ENCODE data around the gene SHB. TPM values are rescaled to one million over a fixed set of nuclear protein-coding genes. Genes with fewer than 3 reads are reported as not detected.
A peak's percentile ranks its signal among the peaks of the same experiment; 100 is the strongest.

SHB gene
- polyA plus RNA-seq, 4 donors = 8.9 to 22.2 (median 14.0) TPM

- Histone ChIP-seq H3K4me1 (ENCODE audit: control insufficient read depth in 3 of 3, insufficient read depth in 2 of 3, low read depth in 1 of 3, low read length in 2 of 3) (no peaks in the 10 kb centered on the region), H3K27ac (ENCODE audit: low read depth in 1 of 3, low read length in 2 of 3) (no peak overlapping the region), H3K9me3 (ENCODE audit: control insufficient read depth in 2 of 2, insufficient read depth in 1 of 2, low read depth in 1 of 2, low read length in 1 of 2) (no peaks in the 10 kb centered on the region), H3K4me3 (ENCODE audit: low read depth in 1 of 3, low read length in 3 of 3) (no peak overlapping the region), H3K36me3 (ENCODE audit: control insufficient read depth in 3 of 3, insufficient read depth in 2 of 3, low read depth in 1 of 3, low read length in 3 of 3) (peaks cover 0 to 77% (median 5%) of the 10 kb centered on the region in 3 donors), H3K27me3 (ENCODE audit: control insufficient read depth in 3 of 3, insufficient read depth in 3 of 3, low read length in 3 of 3) (no peaks in the 10 kb centered on the region)
- DNase-seq (no peak), FAIRE-seq (no peak)
- 77 to 88% (median 82%) methylated on average over 16 of the region's 16 CpGs for WGBS, 3 donors
These were observed 111.9 kb downstream of the SHB start for GRCh38 chr9:37956904-37957663.

- no peak overlapping the region for H3K4me3 ChIP-seq (ENCODE audit: low read depth in 1 of 3, low read length in 3 of 3)
- H3K36me3 ChIP-seq (ENCODE audit: control insufficient read depth in 3 of 3, insufficient read depth in 2 of 3, low read depth in 1 of 3, low read length in 3 of 3) = peaks cover 2 to 79% (median 5%) of the 10 kb centered on the region in 3 donors
- H3K4me1 ChIP-seq (ENCODE audit: control insufficient read depth in 3 of 3, insufficient read depth in 2 of 3, low read depth in 1 of 3, low read length in 2 of 3) = no peaks in the 10 kb centered on the region
- 87 to 94% (median 92%) methylated on average over 5 of the region's 5 CpGs for WGBS, 3 donors
- FAIRE-seq (no peak), DNase-seq (no peak)
- H3K9me3 ChIP-seq (ENCODE audit: control insufficient read depth in 2 of 2, insufficient read depth in 1 of 2, low read depth in 1 of 2, low read length in 1 of 2) = no peaks in the 10 kb centered on the region
- H3K27me3 ChIP-seq (ENCODE audit: control insufficient read depth in 3 of 3, insufficient read depth in 3 of 3, low read length in 3 of 3) = no peaks in the 10 kb centered on the region
- H3K27ac ChIP-seq (ENCODE audit: low read depth in 1 of 3, low read length in 2 of 3) = no peak overlapping the region
These were observed 112.6 kb downstream of the SHB start for GRCh38 chr9:37956423-37956820.

- Histone ChIP-seq H3K27ac (ENCODE audit: low read depth in 1 of 3, low read length in 2 of 3) (no peak overlapping the region), H3K36me3 (ENCODE audit: control insufficient read depth in 3 of 3, insufficient read depth in 2 of 3, low read depth in 1 of 3, low read length in 3 of 3) (peaks cover 3 to 80% (median 5%) of the 10 kb centered on the region in 3 donors), H3K27me3 (ENCODE audit: control insufficient read depth in 3 of 3, insufficient read depth in 3 of 3, low read length in 3 of 3) (no peaks in the 10 kb centered on the region), H3K4me3 (ENCODE audit: low read depth in 1 of 3, low read length in 3 of 3) (no peak overlapping the region), H3K4me1 (ENCODE audit: control insufficient read depth in 3 of 3, insufficient read depth in 2 of 3, low read depth in 1 of 3, low read length in 2 of 3) (no peaks in the 10 kb centered on the region), H3K9me3 (ENCODE audit: control insufficient read depth in 2 of 2, insufficient read depth in 1 of 2, low read depth in 1 of 2, low read length in 1 of 2) (no peaks in the 10 kb centered on the region)
- WGBS, 3 donors = 94 to 95% (median 94%) methylated on average over 15 to 16 of the region's 16 CpGs
- FAIRE-seq (no peak), DNase-seq (no peak)
These were observed 113.1 kb downstream of the SHB start for GRCh38 chr9:37955781-37956422.

GRCh38 chr9:37954581-37954981, 114.4 kb downstream of the SHB start:
- Histone ChIP-seq H3K9me3 (ENCODE audit: control insufficient read depth in 2 of 2, insufficient read depth in 1 of 2, low read depth in 1 of 2, low read length in 1 of 2) (no peaks in the 10 kb centered on the region), H3K4me1 (ENCODE audit: control insufficient read depth in 3 of 3, insufficient read depth in 2 of 3, low read depth in 1 of 3, low read length in 2 of 3) (no peaks in the 10 kb centered on the region), H3K4me3 (ENCODE audit: low read depth in 1 of 3, low read length in 3 of 3) (no peak overlapping the region), H3K27ac (ENCODE audit: low read depth in 1 of 3, low read length in 2 of 3) (peak overlapping the region in 1 of 3 donors; percentile 22), H3K36me3 (ENCODE audit: control insufficient read depth in 3 of 3, insufficient read depth in 2 of 3, low read depth in 1 of 3, low read length in 3 of 3) (peaks cover 3 to 87% (median 5%) of the 10 kb centered on the region in 3 donors), H3K27me3 (ENCODE audit: control insufficient read depth in 3 of 3, insufficient read depth in 3 of 3, low read length in 3 of 3) (no peaks in the 10 kb centered on the region)
- 58 to 64% (median 58%) methylated on average over 3 of the region's 3 CpGs for WGBS, 3 donors
- FAIRE-seq (no peak), DNase-seq (no peak)

- peak overlapping the region in 1 of 3 donors; percentile 22 for H3K27ac ChIP-seq (ENCODE audit: low read depth in 1 of 3, low read length in 2 of 3)
- H3K9me3 ChIP-seq (ENCODE audit: control insufficient read depth in 2 of 2, insufficient read depth in 1 of 2, low read depth in 1 of 2, low read length in 1 of 2) = no peaks in the 10 kb centered on the region
- FAIRE-seq (no peak), DNase-seq (no peak)
- 66 to 74% (median 67%) methylated on average over 14 of the region's 14 CpGs for WGBS, 3 donors
- peaks cover 3 to 88% (median 5%) of the 10 kb centered on the region in 3 donors for H3K36me3 ChIP-seq (ENCODE audit: control insufficient read depth in 3 of 3, insufficient read depth in 2 of 3, low read depth in 1 of 3, low read length in 3 of 3)
- no peaks in the 10 kb centered on the region for H3K27me3 ChIP-seq (ENCODE audit: control insufficient read depth in 3 of 3, insufficient read depth in 3 of 3, low read length in 3 of 3)
- H3K4me1 ChIP-seq (ENCODE audit: control insufficient read depth in 3 of 3, insufficient read depth in 2 of 3, low read depth in 1 of 3, low read length in 2 of 3) = no peaks in the 10 kb centered on the region
- H3K4me3 ChIP-seq (ENCODE audit: low read depth in 1 of 3, low read length in 3 of 3) = no peak overlapping the region
These were observed 115.1 kb downstream of the SHB start for GRCh38 chr9:37953775-37954437.

DNA sequence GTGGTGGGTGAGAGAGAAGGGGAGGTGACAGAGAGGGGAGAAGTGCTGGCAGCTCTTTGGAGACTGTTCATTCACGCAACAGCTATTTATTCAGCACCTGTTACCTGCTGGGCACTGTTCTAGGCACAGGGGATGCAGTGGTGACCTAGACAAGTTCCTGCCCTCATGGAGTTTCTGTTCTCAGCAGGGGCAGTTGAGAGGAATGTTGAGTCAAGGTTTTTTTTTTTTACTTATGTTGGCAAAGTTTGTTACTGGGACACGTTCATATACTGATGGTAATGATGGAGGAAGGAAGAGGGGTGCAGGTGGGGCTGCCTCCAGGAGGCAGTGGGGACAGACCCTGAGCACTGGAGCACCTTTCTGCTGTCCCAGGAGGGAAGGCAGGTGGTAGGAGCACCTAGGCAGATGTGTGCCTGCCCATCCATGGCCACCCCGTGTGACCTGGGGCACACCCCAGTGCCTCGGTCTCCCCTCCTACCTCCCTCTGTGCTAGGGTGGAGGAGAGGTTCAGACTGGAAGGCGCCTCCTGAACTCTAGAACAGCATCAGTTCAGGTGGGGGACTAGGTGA, 115.7 kb downstream of the SHB start:
- FAIRE-seq (no peak), DNase-seq (no peak)
- Histone ChIP-seq H3K4me3 (ENCODE audit: low read depth in 1 of 3, low read length in 3 of 3) (no peak overlapping the region), H3K27me3 (ENCODE audit: control insufficient read depth in 3 of 3, insufficient read depth in 3 of 3, low read length in 3 of 3) (no peaks in the 10 kb centered on the region), H3K4me1 (ENCODE audit: control insufficient read depth in 3 of 3, insufficient read depth in 2 of 3, low read depth in 1 of 3, low read length in 2 of 3) (no peaks in the 10 kb centered on the region), H3K36me3 (ENCODE audit: control insufficient read depth in 3 of 3, insufficient read depth in 2 of 3, low read depth in 1 of 3, low read length in 3 of 3) (peaks cover 3 to 88% (median 5%) of the 10 kb centered on the region in 3 donors), H3K9me3 (ENCODE audit: control insufficient read depth in 2 of 2, insufficient read depth in 1 of 2, low read depth in 1 of 2, low read length in 1 of 2) (no peaks in the 10 kb centered on the region), H3K27ac (ENCODE audit: low read depth in 1 of 3, low read length in 2 of 3) (no peak overlapping the region)
- WGBS, 3 donors = 88 to 93% (median 92%) methylated on average over 5 of the region's 5 CpGs

DNA sequence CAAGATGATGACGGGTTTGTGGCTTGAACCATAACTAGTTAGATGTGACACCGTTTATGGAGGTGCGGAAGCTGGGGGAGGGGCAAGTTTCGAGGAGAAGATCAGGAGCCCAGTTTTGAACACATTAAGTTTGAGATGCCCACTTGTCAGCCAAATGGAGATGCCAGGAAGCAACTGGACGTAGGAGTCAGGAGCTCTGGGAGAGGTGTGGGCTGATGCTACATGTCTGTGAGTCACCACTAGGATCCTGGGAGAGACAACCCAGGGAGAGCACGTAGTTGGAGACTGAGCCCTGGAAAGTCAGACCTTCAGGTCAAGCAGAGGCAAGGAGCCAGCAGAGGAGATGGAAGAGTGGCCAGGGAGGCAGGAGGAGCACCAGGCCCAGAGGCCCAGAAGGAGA, 116.3 kb downstream of the SHB start:
- H3K27ac ChIP-seq (ENCODE audit: low read depth in 1 of 3, low read length in 2 of 3) = no peak overlapping the region
- no peak overlapping the region for H3K4me3 ChIP-seq (ENCODE audit: low read depth in 1 of 3, low read length in 3 of 3)
- FAIRE-seq (no peak), DNase-seq (no peak)
- peaks cover 3 to 90% (median 5%) of the 10 kb centered on the region in 3 donors for H3K36me3 ChIP-seq (ENCODE audit: control insufficient read depth in 3 of 3, insufficient read depth in 2 of 3, low read depth in 1 of 3, low read length in 3 of 3)
- H3K9me3 ChIP-seq (ENCODE audit: control insufficient read depth in 2 of 2, insufficient read depth in 1 of 2, low read depth in 1 of 2, low read length in 1 of 2) = no peaks in the 10 kb centered on the region
- no peaks in the 10 kb centered on the region for H3K27me3 ChIP-seq (ENCODE audit: control insufficient read depth in 3 of 3, insufficient read depth in 3 of 3, low read length in 3 of 3)
- H3K4me1 ChIP-seq (ENCODE audit: control insufficient read depth in 3 of 3, insufficient read depth in 2 of 3, low read depth in 1 of 3, low read length in 2 of 3) = no peaks in the 10 kb centered on the region
- WGBS, 3 donors = 90 to 93% (median 92%) methylated on average over 6 of the region's 6 CpGs

- Histone ChIP-seq H3K4me3 (ENCODE audit: low read depth in 1 of 3, low read length in 3 of 3) (no peak overlapping the region), H3K9me3 (ENCODE audit: control insufficient read depth in 2 of 2, insufficient read depth in 1 of 2, low read depth in 1 of 2, low read length in 1 of 2) (no peaks in the 10 kb centered on the region), H3K27me3 (ENCODE audit: control insufficient read depth in 3 of 3, insufficient read depth in 3 of 3, low read length in 3 of 3) (no peaks in the 10 kb centered on the region), H3K27ac (ENCODE audit: low read depth in 1 of 3, low read length in 2 of 3) (no peak overlapping the region), H3K4me1 (ENCODE audit: control insufficient read depth in 3 of 3, insufficient read depth in 2 of 3, low read depth in 1 of 3, low read length in 2 of 3) (no peaks in the 10 kb centered on the region), H3K36me3 (ENCODE audit: control insufficient read depth in 3 of 3, insufficient read depth in 2 of 3, low read depth in 1 of 3, low read length in 3 of 3) (peaks cover 3 to 95% (median 5%) of the 10 kb centered on the region in 3 donors)
- FAIRE-seq (no peak), DNase-seq (no peak)
- WGBS, 3 donors = 87 to 90% (median 89%) methylated on average over 11 to 12 of the region's 12 CpGs
These were observed 117.2 kb downstream of the SHB start for GRCh38 chr9:37951671-37952449.
